Body of pancreas (tissue), 4 donors: ENCODE results near the gene SLC35E3. TPM values are rescaled to one million over a fixed set of nuclear protein-coding genes. Genes with fewer than 3 reads are reported as not detected.

Experiments used
- ATAC-seq: fragments of 150-250 bp; one replicate; pipeline ENCODE4 v1.9.1; 2016
- DNase-seq, 4 donors: peaks; one replicate each; pipeline ENCODE4 v3.0.0-alpha.2; 2019
- H3K27ac ChIP-seq, 4 donors: fragments of 200-600 bp; sonication (generic); 1 replicate in 3 of 4; 2 replicates in 1 of 4; pipeline versions ENCODE4 v1.5.1 to v1.6.1; 2016 to 2019; ENCODE audit warnings: mild to moderate bottlenecking in 1 of 4, mixed read lengths in 1 of 4, moderate library complexity in 1 of 4
- H3K27me3 ChIP-seq, 2 donors: fragments of 200-600 bp; sonication (generic); one replicate each; pipeline ENCODE4 v1.6.0; 2016; ENCODE audit warnings: mild to moderate bottlenecking in 1 of 2
- H3K36me3 ChIP-seq, 2 donors: fragments of 200-600 bp; sonication (generic); replicated peaks in 1 of 2; 2 replicates each; pipeline ENCODE4 v1.5.1; 2016; ENCODE audit warnings: low read depth in 2 of 2; ENCODE audit not compliant: insufficient read depth in 1 of 2
- H3K4me1 ChIP-seq: fragments of 200-600 bp; sonication (generic); one replicate; pipeline ENCODE4 v1.6.0; 2016
- H3K4me3 ChIP-seq, 2 donors: fragments of 200-600 bp; sonication (generic); 1 replicate in 1 of 2; 2 replicates in 1 of 2; pipeline ENCODE4 v1.5.1; 2016 to 2019
- H3K9me3 ChIP-seq, 3 donors: fragments of 200-600 bp; sonication (generic); 1 replicate in 2 of 3; 2 replicates in 1 of 3; pipeline ENCODE4 v1.5.1; 2016
- CTCF ChIP-seq, 7 experiments: fragments of 450-650 bp in 4 of 7; fragments of 200-600 bp in 3 of 7; sonication (generic) in 3 of 7; IDR thresholded peaks; one replicate each; pipeline ENCODE4 v1.5.1; 2016 to 2019; ENCODE audit warnings: antibody characterized with exemption in 7 of 7
- POLR2A ChIP-seq, 3 donors: fragments of 450-650 bp; IDR thresholded peaks; one replicate each; pipeline ENCODE4 v1.6.1; 2016; ENCODE audit warnings: antibody characterized with exemption in 3 of 3, mild to moderate bottlenecking in 2 of 3
- WGBS, 2 donors: methylation state at CpG; one replicate each; pipeline ENCODE4 v1.1.5; 2017; 5-methylcytosine and 5-hydroxymethylcytosine counted together
- intact Hi-C: fragments of 100-400 bp; cut with DNase I; formaldehyde crosslinking; loops from one replicate; pipeline ENCODE4 v1.15.1; 2023
- total RNA-seq, 2 donors: library from RNA; depleted of rRNA; stranded (reverse); fragments of >200 nt; gene quantifications; one replicate each; pipeline ENCODE4 v1.1.0, GENCODE V29; 2016

The SLC35E3 gene
- total RNA-seq, 2 donors from 2014 or later: 2.1 to 2.6 TPM

- no peak for ATAC-seq
Observed at GRCh38 chr12:68791897-68792481, 46.0 kb downstream of the SLC35E3 start.

GRCh38 chr12:68792952-68793351, 47.0 kb downstream of the SLC35E3 start:
- no peak for TF ChIP-seq CTCF (IDR thresholded peaks at IDR 0.05)
- no peak for TF ChIP-seq POLR2A (IDR thresholded peaks at IDR 0.05)
- H3K27me3 ChIP-seq: no peaks in the 10 kb centered on the region
- intact Hi-C loops: no loop called here
- H3K4me1 ChIP-seq: peaks cover 18% of the 10 kb centered on the region
- H3K36me3 ChIP-seq: no peaks in the 10 kb centered on the region
- DNase-seq: no peak
- WGBS, 2 donors: 55 to 72% methylated on average over 2 of the region's 2 CpGs
- peak; percentile 54 for ATAC-seq
- H3K27ac ChIP-seq: no peak overlapping the region
- no peak overlapping the region for H3K4me3 ChIP-seq
- no peaks in the 10 kb centered on the region for H3K9me3 ChIP-seq

More at GRCh38 chr12:68791897-68792481, 46.0 kb downstream of the SLC35E3 start:
- no peak overlapping the region for H3K27ac ChIP-seq
- no peaks in the 10 kb centered on the region for H3K9me3 ChIP-seq
- H3K4me1 ChIP-seq: peaks cover 28% of the 10 kb centered on the region
- intact Hi-C loops: no loop called here
- DNase-seq: no peak
- H3K4me3 ChIP-seq: no peak overlapping the region
- no peaks in the 10 kb centered on the region for H3K36me3 ChIP-seq
- no peak for TF ChIP-seq POLR2A (IDR thresholded peaks at IDR 0.05)
- TF ChIP-seq CTCF (IDR thresholded peaks at IDR 0.05): no peak
- 96 to 100% methylated on average over 2 of the region's 2 CpGs for WGBS, 2 donors
- H3K27me3 ChIP-seq: no peaks in the 10 kb centered on the region

GRCh38 chr12:68793436-68793835, 47.5 kb downstream of the SLC35E3 start:
- intact Hi-C loops: no loop called here

GRCh38 chr12:68793975-68794652, 48.1 kb downstream of the SLC35E3 start:
- intact Hi-C loops: no loop called here
- no peak for TF ChIP-seq CTCF (IDR thresholded peaks at IDR 0.05)
- TF ChIP-seq POLR2A (IDR thresholded peaks at IDR 0.05): no peak

More at GRCh38 chr12:68793436-68793835, 47.5 kb downstream of the SLC35E3 start:
- DNase-seq (no peak), ATAC-seq (no peak)
- WGBS, 2 donors: 82 to 85% methylated on average over 4 of the region's 4 CpGs
- TF ChIP-seq POLR2A (IDR thresholded peaks at IDR 0.05) (no peak), CTCF (IDR thresholded peaks at IDR 0.05) (no peak)
- H3K9me3 ChIP-seq: no peaks in the 10 kb centered on the region
- peaks cover 13% of the 10 kb centered on the region for H3K4me1 ChIP-seq
- no peak overlapping the region for H3K4me3 ChIP-seq
- H3K36me3 ChIP-seq: no peaks in the 10 kb centered on the region
- H3K27me3 ChIP-seq: no peaks in the 10 kb centered on the region
- H3K27ac ChIP-seq: no peak overlapping the region

More at GRCh38 chr12:68793975-68794652, 48.1 kb downstream of the SLC35E3 start:
- Histone ChIP-seq H3K27me3 (no peaks in the 10 kb centered on the region), H3K36me3 (no peaks in the 10 kb centered on the region), H3K9me3 (no peaks in the 10 kb centered on the region), H3K4me3 (no peak overlapping the region), H3K27ac (no peak overlapping the region), H3K4me1 (peaks cover 7% of the 10 kb centered on the region)
- DNase-seq (no peak), ATAC-seq (no peak)
- 89 to 94% methylated on average over 4 of the region's 4 CpGs for WGBS, 2 donors
